ENCODE results near the gene RYR3. TPM values are rescaled to one million over a fixed set of nuclear protein-coding genes. Genes with fewer than 3 reads are reported as not detected.

RYR3 gene
- total RNA-seq, 1 experiment from 2014 or later = not detected

DNA sequence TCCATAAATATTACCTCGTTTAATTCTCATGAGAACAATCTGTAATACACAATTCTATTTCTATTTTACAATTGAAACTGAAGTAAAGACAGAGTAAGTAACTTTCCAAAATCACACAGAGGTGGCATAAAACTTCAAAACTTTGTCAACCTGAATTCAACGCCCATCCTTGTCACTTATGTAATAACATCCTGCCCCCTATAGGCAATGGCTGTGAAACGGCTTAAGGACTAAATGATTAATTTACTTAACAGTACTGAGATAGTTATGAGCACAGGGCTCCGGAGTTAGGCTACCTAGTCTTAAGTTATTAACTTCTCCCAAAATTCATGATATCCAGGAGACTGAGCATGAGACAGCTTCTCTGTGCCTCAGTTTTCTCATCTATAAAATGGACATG, 364.5 kb downstream of the RYR3 start:
- POLR2A ChIA-PET = interaction anchor here (0.5 kb wide), 1 partner anchor 192 kb away, joined by 3 read pairs; no protein-coding TSS in a partner anchor
- H3K27me3 Mint-ChIP-seq (ENCODE audit: insufficient read depth, unreplicated experiment) = peaks cover 77% of the 10 kb centered on the region
- intact Hi-C loops (cut with micrococcal nuclease) = loop anchor here (1.0 kb wide), 2 partner anchors 383 to 441 kb away; no protein-coding TSS in a partner anchor
- no peaks in the 10 kb centered on the region for H3K9me3 Mint-ChIP-seq (ENCODE audit: unreplicated experiment)
- no peaks in the 10 kb centered on the region for H3K36me3 Mint-ChIP-seq (ENCODE audit: insufficient read depth, unreplicated experiment)
- no peak overlapping the region for H3K27ac Mint-ChIP-seq (ENCODE audit: low read depth, unreplicated experiment)
- H3K4me1 Mint-ChIP-seq (ENCODE audit: insufficient read depth, unreplicated experiment) = no peaks in the 10 kb centered on the region
- BruUV-seq (replicated peaks) = no TSS peak
- CTCF ChIA-PET = interaction anchor here (0.6 to 3.0 kb wide), 12 partner anchors 12 to 627 kb away, joined by 3 to 34 read pairs (median 3); no protein-coding TSS in a partner anchor
- peak; percentile 54 for DNase-seq (ENCODE audit: unreplicated experiment)
- peak; percentile 60 for TF ChIP-seq CTCF (IDR thresholded peaks at IDR 0.05; ENCODE audit: unreplicated experiment)
- H3K4me3 Mint-ChIP-seq (ENCODE audit: unreplicated experiment) = no peak overlapping the region

GRCh38 chr15:33677238-33677830, 366.6 kb downstream of the RYR3 start:
- no TSS peak for BruUV-seq (replicated peaks)
- POLR2A ChIA-PET = no interaction called here
- no peaks in the 10 kb centered on the region for H3K36me3 Mint-ChIP-seq (ENCODE audit: insufficient read depth, unreplicated experiment)

GRCh38 chr15:33678176-33678575, 367.4 kb downstream of the RYR3 start:
- DNase-seq (ENCODE audit: unreplicated experiment) = no peak
- ChIA-PET POLR2A (no interaction called here), CTCF (interaction anchor here (3.0 kb wide), 1 partner anchor 385 kb away, joined by 16 read pairs; no protein-coding TSS in a partner anchor)
- Mint-ChIP-seq H3K27me3 (ENCODE audit: insufficient read depth, unreplicated experiment) (peaks cover 71% of the 10 kb centered on the region), H3K4me3 (ENCODE audit: unreplicated experiment) (no peak overlapping the region), H3K36me3 (ENCODE audit: insufficient read depth, unreplicated experiment) (no peaks in the 10 kb centered on the region), H3K27ac (ENCODE audit: low read depth, unreplicated experiment) (no peak overlapping the region), H3K4me1 (ENCODE audit: insufficient read depth, unreplicated experiment) (no peaks in the 10 kb centered on the region), H3K9me3 (ENCODE audit: unreplicated experiment) (no peaks in the 10 kb centered on the region)
- no peak for TF ChIP-seq CTCF (IDR thresholded peaks at IDR 0.05; ENCODE audit: unreplicated experiment)
- BruUV-seq (replicated peaks) = no TSS peak
- intact Hi-C loops (cut with micrococcal nuclease) = no loop called here

More at GRCh38 chr15:33677238-33677830, 366.6 kb downstream of the RYR3 start:
- H3K27ac Mint-ChIP-seq (ENCODE audit: low read depth, unreplicated experiment) = no peak overlapping the region
- intact Hi-C loops (cut with micrococcal nuclease) = no loop called here
- H3K4me3 Mint-ChIP-seq (ENCODE audit: unreplicated experiment) = no peak overlapping the region
- no peak for TF ChIP-seq CTCF (IDR thresholded peaks at IDR 0.05; ENCODE audit: unreplicated experiment)
- no peaks in the 10 kb centered on the region for H3K4me1 Mint-ChIP-seq (ENCODE audit: insufficient read depth, unreplicated experiment)
- no peak for DNase-seq (ENCODE audit: unreplicated experiment)
- H3K27me3 Mint-ChIP-seq (ENCODE audit: insufficient read depth, unreplicated experiment) = peaks cover 78% of the 10 kb centered on the region
- CTCF ChIA-PET = interaction anchor here (3.0 kb wide), 1 partner anchor 385 kb away, joined by 16 read pairs; no protein-coding TSS in a partner anchor
- no peaks in the 10 kb centered on the region for H3K9me3 Mint-ChIP-seq (ENCODE audit: unreplicated experiment)

DNA sequence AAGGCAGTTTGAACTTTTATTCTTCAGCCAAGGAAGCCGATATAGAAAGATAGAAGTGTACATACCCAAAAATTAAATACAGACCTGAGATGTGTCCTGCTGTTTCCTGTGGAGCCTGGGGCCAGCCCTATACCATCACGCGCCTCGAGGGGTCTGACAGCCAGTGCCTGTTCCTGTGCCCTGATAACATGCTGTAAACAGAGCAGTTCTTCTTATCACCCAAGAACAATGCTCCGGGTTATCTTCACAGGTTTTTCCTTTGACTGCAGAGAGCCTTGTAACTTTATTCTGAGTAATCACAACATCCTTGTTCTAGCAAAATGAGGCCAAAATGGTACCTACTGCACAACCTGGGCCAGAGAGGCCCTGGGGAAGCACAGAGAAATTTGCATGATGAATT, 367.8 kb downstream of the RYR3 start:
- H3K4me1 Mint-ChIP-seq (ENCODE audit: insufficient read depth, unreplicated experiment) = no peaks in the 10 kb centered on the region
- peaks cover 66% of the 10 kb centered on the region for H3K27me3 Mint-ChIP-seq (ENCODE audit: insufficient read depth, unreplicated experiment)
- BruUV-seq (replicated peaks) = no TSS peak
- no peaks in the 10 kb centered on the region for H3K36me3 Mint-ChIP-seq (ENCODE audit: insufficient read depth, unreplicated experiment)
- no peak for TF ChIP-seq CTCF (IDR thresholded peaks at IDR 0.05; ENCODE audit: unreplicated experiment)
- no peak overlapping the region for H3K27ac Mint-ChIP-seq (ENCODE audit: low read depth, unreplicated experiment)
- POLR2A ChIA-PET = no interaction called here
- DNase-seq (ENCODE audit: unreplicated experiment) = no peak
- intact Hi-C loops (cut with micrococcal nuclease) = no loop called here
- H3K9me3 Mint-ChIP-seq (ENCODE audit: unreplicated experiment) = no peaks in the 10 kb centered on the region
- no peak overlapping the region for H3K4me3 Mint-ChIP-seq (ENCODE audit: unreplicated experiment)
- CTCF ChIA-PET = interaction anchor here (1.5 to 2.8 kb wide), 2 partner anchors 386 to 400 kb away, joined by 4 to 14 read pairs; no protein-coding TSS in a partner anchor

Measured in MCF 10A (cell line).